GM12801 (cell line): ENCODE measurements around the gene HSF5.

Source experiments
- CTCF ChIP-seq: IDR thresholded peaks from one replicate; pipeline ENCODE4 v1.5.1; 2011; ENCODE audit warnings: control low read depth; ENCODE audit not compliant: insufficient read length; ENCODE audit errors: extremely low read depth

HSF5 gene

GRCh38 chr17:58388302-58389190 is 99.7 kb downstream of the HSF5 start:
- TF ChIP-seq CTCF = no peak

- TF ChIP-seq CTCF = no peak
Measured at GRCh38 chr17:58387834-58388233, 100.4 kb downstream of the HSF5 start.

GRCh38 chr17:58386708-58387107 is 101.5 kb downstream of the HSF5 start:
- TF ChIP-seq CTCF = no peak

GRCh38 chr17:58385359-58385899 is 102.8 kb downstream of the HSF5 start:
- no peak for TF ChIP-seq CTCF

GRCh38 chr17:58384897-58385296 is 103.3 kb downstream of the HSF5 start:
- no peak for TF ChIP-seq CTCF

- no peak for TF ChIP-seq CTCF
Measured at GRCh38 chr17:58383892-58384462, 104.2 kb downstream of the HSF5 start.

- TF ChIP-seq CTCF = no peak
Measured at GRCh38 chr17:58382872-58383242, 105.4 kb downstream of the HSF5 start.
